NCI-H446 treated with DMSO at 0.1 percent for 48 hours (cell line): ENCODE results near the gene PRPF40A.

ENCODE experiments used
- DNase-seq: peaks from one replicate; lab custom pipeline; 2025; lab: John Stamatoyannopoulos, UW

PRPF40A gene

DNA sequence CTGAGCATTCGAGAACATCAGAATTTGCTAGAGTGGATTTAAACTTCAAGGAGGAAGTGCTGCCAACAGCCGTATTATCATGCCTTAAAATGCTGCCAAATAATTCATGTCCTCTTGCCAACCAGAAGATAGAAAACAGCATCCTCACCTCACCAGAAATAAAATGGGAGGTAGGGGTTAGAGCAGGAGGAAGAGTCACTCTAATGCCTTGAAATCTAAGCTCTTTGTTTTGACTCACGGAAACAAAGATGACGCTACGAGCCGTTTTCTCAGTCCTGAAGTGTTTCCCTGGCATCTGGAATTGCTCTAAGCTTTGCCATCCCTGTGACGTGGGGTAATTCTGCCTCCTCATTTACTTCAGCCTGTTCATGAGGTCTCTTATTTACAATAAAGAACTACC is 97.1 kb downstream of the PRPF40A start:
- peak; percentile 63 for DNase-seq

DNA sequence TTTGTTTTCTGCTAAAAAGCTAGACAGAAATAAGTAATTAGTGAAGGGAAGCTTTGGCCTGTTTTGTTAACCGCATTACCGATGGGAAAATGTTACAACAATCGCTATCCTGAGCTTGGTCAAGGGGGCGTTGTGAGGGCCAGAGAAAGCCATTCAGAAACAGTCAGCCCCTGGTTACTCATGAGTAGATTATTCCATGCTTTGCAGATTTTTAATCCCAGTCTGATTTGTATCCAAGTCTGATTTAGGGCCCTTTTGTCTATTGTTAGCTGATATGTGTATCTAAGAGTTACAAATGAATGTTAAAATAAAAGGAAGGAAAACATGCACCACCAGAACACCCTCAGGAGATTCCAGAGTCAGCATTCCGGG is 99.1 kb downstream of the PRPF40A start:
- no peak for DNase-seq

DNA sequence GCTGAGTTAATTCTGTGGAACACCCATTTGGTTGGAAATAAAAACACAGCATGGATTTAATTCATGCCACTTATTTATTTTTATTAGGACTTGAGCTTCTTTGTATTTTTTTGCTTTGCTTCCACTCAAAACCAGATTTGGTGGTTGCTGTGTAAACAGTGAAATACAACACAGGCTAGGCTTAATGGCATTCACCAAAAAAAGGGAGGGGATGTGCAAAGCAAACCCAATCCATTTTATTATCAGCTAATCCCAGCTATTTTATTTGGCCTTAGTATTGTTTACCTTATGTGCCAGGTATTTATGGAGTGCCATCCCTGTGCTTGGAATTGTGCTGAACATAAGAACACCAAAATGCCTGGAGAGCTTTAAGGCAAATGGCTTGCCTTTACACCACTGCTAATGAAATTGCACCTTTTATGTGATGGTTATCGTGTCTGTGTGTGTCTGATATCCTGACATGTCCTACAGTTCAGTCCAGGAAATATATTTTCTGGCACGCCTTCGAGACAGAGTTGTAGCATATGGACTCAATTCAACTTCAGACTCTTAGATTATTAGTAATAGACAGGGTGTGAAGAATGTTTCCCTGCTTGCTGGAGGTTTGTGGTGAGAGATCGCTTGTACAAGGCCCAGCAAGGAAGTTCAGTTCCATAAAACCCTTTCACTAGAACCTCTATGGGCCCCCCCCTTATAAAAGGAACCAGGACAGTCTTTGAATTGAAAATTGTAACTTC is 99.6 kb downstream of the PRPF40A start:
- no peak for DNase-seq

DNA sequence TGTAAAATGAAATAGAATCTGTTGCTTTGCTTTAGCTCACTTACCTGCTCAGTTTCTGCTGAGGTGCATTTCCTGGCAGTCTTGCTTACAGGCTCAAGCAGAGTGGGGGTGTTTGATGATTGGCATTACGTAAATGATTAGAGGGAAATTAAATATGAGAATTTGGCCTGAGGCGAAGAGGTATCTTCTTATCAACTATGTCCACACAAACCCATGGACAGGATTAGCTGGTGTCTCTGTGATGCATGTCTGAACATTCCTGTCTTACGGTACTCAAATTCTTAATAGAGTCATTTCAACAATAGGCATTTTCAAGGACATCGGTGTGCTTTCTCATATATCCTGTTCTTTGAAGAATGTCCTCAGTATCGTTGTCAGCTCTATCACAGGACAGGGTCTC is 102.1 kb downstream of the PRPF40A start:
- no peak for DNase-seq

DNA sequence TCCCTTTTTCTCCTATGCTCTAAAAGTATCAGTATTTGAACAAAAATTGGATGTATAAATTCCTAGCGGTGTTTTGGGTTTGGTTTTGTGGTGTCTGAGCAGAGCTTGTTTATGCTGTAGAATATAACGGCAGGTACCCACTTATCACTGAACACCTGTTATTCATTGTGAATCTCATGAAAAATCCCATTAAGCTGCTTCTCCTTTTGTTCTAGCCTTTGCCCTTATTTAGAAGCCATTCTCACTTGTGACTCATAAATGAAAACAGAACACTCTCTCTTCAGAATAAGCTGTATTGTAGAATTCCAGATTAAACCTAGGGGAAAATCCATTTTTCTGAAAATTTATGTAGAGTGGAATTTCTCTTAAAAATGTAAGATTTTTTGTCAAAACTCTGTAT is 104.0 kb downstream of the PRPF40A start:
- DNase-seq, result no peak

DNA sequence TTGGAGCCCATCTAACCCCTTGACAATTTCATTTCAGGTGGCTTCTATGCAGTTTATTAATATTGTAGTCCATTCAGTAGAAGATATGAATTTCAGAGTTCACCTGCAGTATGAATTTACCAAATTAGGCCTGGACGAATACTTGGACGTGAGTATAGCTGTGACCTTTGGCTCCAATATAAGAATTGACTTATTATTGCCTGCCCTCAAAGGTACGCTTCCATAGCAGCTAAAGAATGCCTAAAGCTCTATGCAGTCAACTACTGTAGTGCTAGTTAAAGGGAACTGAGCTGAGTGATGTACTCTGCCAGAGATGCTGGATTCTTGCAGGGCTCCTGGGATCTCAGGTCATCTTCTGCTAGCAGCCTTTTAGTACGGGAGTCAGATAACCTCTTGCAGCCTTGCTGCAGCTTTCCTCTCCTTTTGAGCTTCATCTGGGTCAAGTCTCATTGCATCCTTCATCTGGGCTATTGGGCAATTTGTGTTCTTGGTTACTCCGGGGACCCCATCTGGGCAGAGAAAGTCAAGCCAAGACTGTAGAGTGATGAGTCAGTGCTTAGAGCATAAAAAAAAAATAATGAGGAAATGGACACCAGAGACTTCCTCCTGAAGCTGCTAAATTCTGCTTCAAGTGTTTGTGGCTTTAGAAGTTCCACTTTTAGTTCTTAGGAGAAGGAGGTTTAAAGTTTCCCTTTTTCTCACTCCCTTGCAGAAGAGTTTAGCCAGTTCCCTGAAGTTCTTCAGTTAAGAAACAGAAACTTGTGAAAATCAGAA is 105.6 kb downstream of the PRPF40A start:
- peak; percentile 59 for DNase-seq

DNA sequence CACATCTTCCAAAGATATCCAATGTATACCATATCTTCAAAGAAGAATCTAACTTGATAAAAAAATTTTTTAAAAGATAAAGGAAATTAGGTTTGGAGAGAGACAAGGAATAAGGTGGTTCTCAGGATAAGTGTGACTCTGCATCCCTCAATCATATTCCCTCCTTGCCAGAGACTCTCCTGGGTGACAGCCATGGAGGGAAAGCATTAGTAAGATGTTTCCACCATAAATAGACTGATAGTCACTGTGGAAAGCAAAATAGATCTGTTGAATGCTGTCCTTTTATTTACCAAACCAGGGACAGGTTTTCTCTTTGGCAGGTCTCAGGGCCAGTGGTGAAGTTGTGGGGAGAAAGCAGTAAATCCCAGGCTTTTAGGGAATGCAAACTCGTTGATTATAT is 107.6 kb downstream of the PRPF40A start:
- no peak for DNase-seq

DNA sequence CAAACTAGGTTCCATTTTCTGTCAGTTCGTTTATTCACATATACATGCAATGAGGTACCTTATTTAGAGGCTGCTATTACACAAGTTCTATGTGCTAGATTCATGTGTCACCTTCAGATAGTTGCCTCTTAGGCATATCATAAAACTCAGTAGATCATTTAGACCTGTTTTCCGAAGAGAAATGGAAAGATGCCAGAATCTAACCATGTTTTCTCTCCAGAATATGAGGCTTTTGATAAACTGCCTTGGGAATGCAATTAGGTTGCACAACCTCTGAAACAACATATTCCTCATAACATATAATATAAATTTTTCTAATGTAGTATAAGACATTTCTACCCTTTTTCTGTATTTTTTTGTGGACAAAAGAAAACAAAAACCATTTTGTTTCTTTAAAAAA is 108.1 kb downstream of the PRPF40A start:
- no peak for DNase-seq

DNA sequence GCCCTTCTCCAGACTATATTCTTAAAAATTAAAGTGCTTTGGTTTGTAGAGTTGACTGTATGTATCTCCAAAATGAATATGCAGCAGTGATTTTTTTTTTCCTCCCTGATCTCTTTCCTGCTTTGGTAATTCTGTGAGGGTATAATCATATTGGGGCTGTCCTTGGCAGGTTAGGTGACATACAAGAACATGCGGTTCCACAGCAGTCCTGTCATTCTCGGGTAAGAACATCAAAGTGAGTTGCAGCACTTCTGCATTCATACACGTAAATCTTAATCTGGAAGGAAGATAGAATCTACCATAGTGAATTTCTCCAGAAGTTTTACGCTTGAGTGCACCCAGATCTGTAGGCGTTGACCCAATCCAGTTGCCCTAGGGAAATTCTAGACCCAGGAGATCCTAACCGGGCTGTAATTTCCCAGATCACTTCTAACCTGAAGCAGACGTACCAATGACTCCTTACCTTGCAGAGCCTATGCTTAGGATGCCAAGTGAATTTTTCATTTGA is 109.4 kb downstream of the PRPF40A start:
- DNase-seq, result no peak

DNA sequence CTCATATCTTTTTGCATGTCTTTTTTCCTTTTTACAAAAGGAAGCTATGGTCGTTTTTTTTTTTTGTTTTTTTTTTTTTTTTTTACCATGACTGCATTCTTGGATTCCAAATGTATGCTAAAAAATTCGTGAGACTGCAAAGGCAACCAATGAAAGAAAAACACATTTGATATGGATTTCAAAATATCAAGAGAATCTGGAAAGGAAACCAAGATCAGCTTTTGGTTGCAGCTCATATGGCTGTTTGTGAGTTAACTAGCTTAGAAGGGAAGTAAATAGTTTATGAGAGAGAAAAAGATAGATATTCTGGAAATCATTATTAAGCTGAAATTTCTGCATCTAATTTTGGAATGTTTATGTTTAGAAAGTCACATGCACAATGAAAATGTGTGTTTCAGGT is 110.3 kb downstream of the PRPF40A start:
- DNase-seq, result no peak

DNA sequence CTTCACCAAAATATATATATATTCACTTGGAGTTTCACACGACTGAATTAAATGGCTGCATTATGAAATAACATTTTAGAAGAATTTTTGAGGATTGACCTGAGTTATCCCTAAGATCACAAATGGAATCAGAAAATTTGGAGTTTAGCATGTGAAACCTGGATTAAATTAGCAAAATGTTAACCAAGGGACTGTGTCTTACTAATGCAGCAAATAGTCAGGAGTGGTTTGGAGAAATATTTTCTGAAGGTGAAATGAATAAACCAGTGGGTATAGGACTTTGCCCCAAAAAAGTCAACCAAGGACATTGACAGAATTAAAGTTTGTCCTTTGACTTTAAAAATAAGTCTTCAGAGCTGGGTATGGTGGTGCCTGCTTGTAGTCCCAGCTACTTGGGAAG is 111.2 kb downstream of the PRPF40A start:
- no peak for DNase-seq

DNA sequence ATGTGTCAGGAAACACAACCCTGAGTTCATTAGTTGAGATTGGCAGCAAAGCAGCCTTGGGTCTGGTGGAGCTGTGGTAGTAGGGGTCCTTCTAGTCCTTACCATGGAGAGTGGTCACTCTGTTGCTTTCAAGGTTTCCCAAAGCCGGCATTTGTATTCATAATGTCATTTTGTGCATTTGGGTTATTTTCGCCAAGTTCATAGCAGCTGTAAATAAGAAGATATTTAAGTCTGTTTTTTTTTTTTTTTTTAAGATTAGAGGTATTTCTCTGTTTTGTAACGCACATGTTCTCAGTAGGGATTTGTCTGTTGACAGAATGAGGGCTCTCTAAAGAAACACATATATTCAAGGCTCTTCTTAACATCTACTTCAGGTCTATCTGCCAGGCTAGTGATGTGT is 114.1 kb downstream of the PRPF40A start:
- DNase-seq, result no peak

DNA sequence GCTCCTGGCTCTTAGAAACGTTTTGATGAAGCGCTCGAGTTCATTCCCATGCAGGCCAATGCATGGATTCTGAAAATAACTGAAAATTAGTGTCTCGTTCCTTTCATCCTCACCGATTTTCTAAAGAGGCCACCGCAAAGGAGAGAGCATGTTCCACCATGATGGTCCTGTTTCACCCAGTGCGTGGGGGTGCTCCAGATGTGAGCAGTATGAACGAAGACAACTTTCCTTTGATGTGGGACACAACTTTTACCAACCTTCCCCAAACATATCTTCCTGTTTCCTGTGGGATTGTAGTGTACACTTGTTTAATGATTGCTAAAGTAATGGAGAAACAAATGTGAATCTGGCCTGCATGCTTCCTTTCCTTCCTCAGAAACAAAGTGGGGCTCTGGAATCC is 114.5 kb downstream of the PRPF40A start:
- no peak for DNase-seq
